ENCODE data around the gene GLIS2. TPM values are rescaled to one million over a fixed set of nuclear protein-coding genes. Genes with fewer than 3 reads are reported as not detected.

Gene GLIS2
- polyA plus RNA-seq, 4 donors = 36.0 to 75.3 (median 45.3) TPM

DNA sequence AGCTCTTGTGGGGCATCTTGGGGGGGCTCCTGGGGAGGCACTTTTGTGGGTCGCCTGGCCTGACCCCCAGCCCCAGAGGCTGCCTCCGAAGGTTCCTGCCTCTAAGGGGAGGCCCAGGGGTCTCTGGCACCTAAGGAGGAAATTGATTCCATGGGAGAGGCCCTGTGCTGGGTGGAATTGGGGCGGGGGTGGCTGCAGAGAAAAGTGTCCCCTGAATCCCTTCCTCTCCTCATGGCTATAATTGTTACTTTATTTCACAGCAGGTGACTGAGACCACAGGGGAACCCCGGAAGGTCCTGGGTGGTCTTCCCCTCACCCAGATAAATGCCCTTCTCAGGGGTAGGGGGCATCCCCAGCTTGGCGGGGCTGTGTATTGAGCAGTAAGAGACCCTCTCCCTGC, 3.1 kb downstream of the GLIS2 start:
- no peak for DNase-seq (ENCODE audit: low read depth in 4 of 4, low spot score in 3 of 4)

DNA sequence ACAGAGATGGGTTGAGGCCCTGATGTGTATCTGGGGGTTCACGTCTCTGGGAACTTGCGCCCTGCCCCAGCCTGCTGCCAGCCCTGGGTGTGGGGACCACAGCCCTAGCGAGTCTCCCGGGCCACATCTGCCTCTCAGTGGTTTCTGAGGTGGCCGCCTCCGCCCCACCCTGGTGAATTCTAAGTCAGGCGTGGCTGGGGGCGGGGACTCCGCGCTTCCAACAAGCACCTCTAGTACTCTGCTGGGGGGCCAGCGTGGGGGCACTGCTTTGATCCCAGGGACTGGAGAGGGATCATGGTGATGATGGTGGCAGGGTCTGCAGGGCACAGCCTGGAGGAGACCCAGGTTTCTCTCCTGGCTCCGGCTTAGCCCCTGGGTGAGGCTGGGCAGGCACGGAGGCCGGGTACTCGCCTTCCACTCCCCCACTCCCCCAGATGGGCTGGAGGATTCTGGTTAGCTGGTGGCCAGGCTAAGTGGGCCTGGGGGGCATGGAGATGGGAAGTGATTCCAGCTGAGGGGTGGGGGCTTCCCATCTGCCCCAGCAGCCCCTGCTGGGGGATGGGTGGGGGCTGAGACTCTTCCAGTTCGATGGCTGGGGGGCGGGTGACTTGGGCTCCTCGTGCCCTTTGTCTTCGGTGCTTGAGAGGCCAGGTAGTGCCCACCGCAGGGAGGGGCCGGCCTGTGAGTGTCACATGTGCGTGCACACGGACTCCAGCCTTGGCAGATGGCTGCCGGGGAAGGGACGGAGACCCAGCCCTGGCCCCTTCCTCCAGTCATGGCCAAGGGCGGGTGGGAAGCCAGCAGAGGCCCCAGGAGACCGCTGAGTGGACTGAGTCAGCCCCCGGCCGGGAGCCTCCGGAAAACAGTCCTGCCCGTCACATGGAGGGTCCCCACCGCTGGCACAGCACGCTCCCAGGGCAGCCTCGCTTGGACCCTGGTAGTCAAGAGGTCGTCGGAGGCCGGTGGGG, 3.9 kb downstream of the GLIS2 start:
- DNase-seq (ENCODE audit: low read depth in 4 of 4, low spot score in 3 of 4) = no peak

DNA sequence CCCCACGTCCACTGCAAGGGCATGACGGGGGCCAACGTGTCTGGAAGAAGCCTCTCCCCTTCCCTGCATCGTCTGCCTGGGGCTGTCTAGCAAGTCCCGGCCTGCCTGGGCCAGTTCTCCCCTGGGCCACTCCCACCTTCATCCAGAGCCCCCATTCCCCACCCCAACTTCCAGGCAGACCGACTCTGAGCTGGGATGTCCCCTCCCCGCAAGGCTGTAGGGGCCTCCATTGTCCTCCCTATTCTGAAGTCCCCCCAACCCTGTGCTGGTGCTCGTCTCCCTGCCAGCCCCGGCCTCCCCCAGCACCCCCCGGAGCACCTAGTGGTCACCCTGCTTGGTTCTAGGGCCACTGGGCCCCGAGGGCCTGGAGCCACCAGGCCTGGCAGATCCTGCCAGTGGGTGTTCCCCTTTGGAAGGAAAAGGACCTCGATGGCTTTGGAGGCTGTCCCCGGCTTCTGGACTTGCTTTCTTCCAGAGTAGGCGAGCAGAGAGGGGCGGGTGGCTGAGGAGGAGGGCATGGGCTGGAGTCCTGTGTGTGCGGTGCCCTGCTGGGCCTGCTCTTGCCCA, 4.8 kb downstream of the GLIS2 start:
- DNase-seq (ENCODE audit: low read depth in 4 of 4, low spot score in 3 of 4) = no peak

DNA sequence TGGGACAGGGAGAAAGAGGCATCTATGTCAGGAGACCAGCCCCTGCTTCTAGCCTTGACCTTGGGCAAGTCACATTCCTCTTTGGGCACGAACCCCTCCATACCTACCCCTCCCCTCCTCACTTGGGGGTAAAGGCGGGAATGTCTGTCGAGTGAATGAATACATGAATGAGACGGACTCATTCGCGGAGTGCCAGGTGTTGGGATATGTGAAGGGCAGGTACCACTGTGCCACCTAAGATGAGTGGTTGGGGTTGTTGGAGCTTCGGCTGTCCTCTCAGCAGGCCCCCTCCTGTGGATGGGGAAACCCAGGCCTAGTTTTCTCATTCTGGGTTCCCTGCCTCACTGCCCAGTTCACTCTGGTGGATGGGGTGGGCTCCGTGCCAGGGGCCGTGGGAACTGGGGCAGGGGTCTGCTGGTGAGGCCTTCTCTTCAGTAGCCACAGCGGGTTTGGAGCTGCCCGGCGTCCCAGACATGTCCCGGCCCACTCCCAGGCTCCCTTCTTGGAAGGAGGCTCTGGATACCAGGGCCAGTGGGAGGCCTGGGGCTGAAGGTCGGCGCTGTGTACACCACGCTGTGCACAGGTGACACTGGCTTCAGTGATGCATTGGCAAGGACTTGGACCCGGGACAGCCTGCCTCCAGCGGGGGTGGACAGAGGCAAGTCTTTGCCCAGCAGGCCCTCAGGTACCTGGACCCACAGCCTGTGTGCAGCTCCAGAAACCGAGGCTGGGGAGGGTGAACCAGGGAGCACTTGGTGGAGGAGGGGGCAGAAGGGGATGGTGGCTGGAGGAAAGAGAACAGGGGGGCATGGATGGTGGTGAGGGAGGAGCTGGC, 5.6 kb downstream of the GLIS2 start:
- no peak for DNase-seq (ENCODE audit: low read depth in 4 of 4, low spot score in 3 of 4)

DNA sequence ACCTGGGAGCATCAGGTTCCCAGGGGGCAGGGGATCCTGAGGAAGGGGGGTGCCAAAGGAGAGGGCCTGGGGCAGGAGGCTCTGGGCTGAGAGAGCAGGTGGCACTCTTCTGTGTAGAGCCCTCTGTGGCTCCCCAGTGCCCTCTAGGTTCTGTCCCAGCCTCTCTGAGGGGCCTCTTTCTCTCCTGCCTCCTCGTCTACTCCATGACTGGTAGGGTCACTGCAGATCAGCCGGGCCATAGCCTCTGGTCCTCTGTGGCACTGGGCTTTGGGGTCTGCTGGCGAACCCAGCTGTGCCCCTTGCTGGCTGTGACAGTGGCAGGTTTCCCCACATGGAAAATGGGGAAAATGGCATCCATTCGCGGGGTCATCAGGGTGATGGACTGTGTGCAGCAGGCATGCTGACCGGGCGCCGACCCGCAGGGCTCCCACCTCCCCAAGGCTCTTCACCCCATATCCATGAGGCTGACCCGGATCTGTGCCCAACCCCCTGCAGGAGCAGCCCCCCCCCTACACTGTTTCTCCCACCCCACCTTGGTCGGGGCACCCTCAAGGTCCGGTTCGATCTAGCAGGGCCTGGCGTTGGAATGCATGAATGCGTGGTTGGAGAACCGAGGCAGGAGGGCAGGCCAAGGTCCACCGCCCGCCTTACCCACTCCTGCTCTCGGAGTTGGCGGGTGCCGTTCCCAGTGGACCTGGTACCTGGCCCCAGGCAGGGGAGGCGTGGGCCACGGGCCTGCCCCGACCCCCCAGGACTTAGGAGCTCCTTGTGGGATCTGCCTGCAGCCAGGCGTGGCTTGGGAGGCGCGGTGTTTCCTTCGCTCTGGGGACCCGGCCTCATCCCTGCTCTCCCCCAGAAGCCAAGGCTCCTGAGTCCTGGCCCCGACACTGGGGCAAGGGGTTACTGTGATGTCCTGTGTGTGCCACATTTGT, 6.5 kb downstream of the GLIS2 start:
- no peak for DNase-seq (ENCODE audit: low read depth in 4 of 4, low spot score in 3 of 4)

DNA sequence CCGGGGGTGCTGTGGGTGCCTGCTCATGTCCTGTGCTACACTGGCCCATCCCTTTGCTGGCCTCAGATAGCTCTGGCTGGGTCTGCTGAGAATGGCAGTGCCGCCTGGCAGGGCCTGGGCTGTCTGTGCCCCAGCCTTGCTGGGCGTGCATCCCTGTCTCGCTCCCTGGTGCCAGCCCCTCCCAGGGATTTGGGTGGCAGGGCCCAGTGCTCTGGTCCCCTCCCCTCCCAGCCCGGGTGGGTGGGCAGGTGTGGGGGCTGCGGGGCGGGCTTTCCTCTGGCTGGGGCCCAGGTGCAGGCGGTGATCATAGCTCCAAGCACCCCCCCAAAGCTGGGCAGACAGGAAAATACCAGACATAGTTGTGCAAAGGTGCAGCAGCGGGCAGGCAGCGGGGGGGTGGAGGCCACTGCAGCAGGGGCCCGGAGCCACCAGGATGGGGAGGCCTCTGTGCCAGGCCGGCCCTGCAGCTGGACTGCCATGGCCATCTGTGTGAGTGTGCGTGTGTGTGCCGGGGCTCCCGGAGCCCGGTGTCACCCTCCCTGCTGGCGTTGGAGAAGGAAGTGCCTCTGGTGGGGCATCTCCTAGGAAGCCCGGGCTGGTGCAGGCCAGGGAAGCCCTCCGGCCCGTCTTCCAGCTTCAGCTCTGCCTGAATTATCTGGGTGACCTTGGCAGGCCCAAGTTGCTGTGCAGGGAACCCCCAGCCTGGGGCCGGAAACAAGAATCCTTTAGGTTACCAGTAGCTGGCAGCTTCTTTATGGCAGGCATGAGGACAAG, 7.4 kb downstream of the GLIS2 start:
- DNase-seq (ENCODE audit: low read depth in 4 of 4, low spot score in 3 of 4) = no peak

DNA sequence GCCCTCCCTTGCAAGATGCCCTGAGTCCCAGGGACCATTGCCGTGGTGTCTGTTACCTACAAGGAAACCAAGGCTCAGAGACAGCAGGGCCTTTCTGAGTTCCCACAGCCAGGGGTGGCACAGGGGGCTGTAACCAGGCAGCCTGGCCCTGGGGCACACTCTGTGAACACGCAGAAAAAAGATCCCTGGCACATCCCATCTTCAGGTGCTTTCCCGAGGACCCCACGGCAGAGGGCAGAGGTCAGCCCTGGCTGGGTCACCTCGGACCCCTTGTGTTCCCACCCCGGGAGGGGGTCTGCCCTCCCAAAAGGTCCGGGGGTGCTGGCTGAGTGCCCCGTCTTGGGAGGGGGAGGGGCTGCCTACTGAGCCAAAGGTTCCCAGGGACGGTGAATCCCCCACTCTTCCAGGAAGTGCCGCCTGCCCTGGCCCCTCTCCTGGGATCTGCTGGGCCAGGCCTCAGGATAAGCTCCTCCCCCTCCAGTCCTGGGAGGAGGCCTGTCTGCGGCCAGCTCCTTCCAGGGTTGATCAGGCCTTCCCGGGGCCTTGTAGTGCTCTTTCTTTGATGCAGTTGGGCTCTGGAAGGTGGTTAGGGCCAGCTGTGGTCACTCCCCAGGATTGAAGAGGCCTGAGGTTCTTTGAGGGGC, 8.1 kb downstream of the GLIS2 start:
- no peak for DNase-seq (ENCODE audit: low read depth in 4 of 4, low spot score in 3 of 4)

DNA sequence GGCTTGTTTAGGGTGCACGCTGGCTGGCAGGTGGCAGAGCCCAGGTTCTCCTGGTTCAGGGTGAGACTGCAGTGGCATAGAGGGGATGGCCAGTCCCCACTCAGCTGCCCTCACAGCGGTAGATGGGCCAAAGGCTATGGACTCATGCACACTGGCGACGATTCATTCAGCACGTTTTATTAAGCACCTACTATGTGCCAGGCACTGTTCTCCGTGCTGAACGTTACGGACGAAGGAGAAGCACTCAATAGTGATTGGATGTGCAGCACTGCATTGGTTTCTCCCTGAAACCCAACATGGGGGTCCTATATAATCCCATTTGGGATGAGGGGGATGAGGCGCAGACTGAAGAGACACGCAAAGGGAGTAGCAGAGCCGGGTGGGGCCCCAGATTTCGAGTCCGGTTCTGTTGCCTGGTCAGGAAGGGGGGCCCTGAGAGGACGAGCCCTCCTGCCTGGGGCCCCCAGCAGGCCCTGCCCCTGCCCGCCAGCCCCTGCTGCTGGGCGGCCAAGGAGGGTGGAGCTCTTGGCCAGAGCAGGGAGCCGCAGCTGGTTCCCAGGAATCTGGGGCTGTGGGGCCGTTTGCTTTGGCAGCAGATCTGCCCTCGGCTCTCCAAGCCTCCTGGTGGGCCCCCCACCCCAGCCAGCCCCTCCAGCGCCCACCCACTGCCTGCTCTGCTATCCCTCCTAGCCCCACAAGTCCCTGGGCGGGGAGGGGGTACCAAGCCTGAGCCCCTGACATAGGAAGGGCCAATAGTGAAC, 8.8 kb downstream of the GLIS2 start:
- no peak for DNase-seq (ENCODE audit: low read depth in 4 of 4, low spot score in 3 of 4)

DNA sequence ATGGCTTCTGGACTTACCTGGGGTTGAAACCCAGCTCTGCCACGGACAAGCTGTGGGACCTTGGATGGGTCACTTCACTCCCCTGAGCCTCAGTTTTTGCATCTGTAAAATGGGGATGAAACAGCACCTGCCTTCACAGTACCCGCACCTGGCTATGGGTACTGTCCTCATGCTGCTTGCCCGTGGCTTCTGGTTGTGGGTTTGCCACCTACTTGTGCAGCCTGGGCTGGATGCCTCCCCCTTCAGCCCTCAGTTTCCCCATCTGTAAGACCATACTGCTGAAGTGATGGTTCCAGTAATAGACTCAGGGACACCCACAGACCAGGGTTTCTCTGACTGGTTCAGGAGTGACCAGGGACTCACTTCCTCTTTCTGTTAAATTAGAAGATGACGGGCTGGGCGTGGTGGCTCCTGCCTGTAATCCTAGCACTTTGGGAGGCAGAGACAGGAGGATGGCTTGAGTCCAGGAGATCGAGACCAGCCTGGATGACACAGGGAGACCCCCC, 9.4 kb downstream of the GLIS2 start:
- DNase-seq (ENCODE audit: low read depth in 4 of 4, low spot score in 3 of 4) = no peak

DNA sequence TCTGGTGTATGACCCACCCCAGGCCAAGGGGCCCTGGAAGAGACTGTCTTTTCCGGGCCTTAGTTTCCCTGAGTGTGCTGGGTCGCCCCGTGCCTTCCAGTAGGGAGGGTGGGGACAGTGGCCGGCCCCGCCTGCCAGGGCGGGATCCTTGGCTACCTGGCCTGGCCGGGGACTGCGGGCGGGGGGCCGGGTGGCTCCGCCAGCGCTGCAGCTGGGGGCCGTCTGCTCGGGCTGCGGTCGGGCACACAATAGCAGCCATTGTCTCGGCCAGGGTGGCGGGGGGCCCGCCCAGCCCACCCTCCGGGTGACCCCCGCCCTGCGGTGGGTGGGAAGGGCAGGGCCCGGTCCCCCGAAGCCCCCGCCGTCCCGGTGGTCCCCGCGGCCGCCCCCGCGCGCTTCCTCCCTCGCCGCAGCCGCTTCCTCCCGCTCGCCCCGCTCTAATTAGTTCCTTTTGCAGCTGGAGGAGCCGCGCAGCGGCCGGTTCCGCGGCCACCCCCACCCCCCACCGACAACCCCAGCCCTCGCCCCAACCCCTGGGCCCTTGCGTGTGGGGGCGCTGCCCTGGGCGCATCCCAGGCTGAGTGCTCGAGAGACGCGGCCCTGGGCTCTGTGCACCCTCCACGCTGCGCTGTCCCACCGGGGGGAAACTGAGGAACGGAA, 11.6 kb downstream of the GLIS2 start:
- no peak for DNase-seq (ENCODE audit: low read depth in 4 of 4, low spot score in 3 of 4)

DNA sequence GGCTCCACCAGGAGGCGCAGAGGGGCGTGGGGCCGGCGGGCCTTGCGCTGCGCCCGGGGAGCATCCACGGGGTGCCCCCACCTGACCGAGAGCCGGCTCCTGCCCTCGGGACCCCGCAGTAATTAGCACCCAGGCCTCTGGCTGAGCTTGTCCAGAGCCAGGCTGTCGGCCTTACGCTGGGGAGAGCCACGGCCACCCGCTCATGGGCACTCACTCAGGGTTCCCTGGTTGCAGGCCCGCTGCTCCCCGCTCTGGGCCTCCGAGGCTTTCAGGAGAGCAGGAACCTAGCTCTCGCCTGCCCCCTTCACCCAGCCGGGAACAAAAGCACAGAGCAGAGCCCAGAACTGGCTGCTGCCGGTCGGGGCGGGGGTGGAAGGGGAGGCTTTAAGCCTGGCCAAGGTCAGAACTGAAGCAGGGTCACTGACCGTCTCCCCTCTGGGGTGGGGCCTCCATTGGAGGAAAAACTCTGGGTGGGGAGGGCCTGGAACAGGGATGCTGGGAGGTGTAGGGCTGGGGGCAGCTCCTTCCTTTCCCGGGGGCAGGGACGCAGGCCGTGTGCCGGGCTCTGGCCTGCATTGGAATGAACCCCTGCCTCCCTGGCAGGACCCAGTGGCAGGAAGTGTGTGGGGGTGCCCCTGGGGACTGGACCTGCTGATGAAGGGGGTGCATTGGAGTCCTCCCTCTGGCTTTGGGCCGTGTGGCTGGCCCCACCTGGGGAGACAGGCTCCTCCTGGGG, 12.3 kb downstream of the GLIS2 start:
- peak in 1 of 4 donors; percentile 64 for DNase-seq (ENCODE audit: low read depth in 4 of 4, low spot score in 3 of 4)

DNA sequence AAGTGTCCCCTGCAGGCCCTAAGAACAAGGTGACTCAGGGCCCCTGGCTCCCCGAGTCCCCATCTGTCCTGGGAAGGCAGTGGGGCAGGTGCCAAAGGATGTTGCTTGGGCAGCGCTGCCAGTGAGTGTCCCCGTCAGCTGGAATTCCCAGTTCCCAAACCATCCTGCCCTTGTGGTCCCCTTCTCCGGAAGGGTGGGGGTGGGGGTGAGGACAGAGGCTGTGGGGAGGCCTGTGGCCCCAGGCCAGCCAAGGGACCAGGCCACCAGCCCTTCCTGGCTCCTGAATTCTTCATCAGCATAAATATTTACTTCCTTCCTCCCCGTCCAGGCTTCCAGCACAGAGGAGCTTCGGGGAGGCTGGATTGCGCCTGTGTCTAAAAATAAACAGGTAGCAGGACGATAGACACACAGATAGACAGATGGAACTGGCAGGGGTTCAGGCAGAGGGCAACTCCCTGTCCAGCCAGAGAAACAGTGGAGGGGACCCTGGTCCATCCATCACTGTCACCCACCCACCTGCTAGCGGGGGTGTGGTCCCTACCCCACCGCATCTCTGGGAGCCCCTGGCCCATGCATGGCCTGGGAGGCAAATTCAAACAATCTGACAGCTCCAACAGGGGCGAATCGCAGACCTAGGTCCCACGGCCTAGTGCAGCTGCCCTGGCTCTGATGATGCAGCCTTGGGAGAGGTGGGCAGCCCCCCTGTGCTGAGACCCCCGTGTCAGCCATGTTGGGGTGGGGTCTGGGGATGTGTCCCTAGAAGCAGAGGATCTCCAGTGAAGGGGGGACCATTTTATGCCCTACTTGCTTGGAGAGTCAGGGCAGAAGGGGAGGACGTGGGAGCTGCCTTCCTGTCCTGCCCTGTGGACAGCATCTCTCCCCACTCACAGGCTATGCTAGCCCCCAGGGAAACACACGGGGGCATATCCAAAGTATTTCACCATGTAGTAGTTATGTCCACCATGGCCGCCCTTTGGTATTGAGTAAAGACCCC, 13.2 kb downstream of the GLIS2 start:
- DNase-seq (ENCODE audit: low read depth in 4 of 4, low spot score in 3 of 4) = no peak

DNA sequence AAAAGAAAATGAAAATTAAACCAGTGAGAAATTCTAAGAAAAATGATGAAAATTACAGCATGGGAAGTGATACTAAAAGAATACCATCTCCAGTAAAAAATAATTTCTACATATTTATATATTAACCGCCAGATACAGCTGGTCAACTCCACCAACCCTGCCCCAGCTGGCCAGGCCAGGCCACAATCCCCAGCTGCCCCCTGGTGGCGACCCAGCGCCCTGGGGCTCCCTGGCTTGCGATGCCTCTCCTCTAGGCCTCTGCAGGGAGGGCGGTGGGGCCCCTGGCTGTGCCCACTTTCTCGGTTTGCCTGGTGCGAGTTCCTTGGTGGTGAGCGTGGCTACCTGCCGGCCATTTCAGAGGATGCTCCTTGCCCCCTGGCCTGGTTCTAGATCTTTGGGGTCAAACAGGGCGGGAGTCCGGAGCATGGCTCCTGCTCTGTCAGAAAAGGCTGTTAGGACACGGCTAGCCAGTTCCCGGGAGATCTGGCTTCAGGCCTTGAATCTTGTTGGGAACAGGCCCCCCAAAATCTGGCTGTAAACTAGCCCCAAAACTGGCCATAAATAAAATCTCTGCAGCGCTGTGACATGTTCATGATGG, 14.5 kb downstream of the GLIS2 start:
- no peak for DNase-seq (ENCODE audit: low read depth in 4 of 4, low spot score in 3 of 4)

DNA sequence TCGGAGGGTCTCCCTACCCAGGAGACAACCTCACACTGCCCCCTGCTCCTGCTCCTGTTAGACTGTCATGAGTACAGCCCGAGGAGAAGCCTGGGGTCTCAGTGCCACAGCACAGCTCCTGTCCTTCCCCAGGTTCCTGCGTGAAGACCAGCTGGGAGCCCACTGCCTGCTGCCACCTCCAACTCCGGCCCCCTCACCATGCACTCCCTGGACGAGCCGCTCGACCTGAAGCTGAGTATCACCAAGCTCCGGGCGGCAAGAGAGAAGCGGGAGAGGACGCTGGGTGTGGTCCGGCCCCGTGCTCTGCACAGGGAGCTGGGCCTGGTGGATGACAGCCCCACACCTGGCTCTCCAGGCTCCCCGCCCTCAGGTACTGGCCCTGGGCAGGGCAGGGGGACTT, 16.2 kb downstream of the GLIS2 start:
- no peak for DNase-seq (ENCODE audit: low read depth in 4 of 4, low spot score in 3 of 4)

DNA sequence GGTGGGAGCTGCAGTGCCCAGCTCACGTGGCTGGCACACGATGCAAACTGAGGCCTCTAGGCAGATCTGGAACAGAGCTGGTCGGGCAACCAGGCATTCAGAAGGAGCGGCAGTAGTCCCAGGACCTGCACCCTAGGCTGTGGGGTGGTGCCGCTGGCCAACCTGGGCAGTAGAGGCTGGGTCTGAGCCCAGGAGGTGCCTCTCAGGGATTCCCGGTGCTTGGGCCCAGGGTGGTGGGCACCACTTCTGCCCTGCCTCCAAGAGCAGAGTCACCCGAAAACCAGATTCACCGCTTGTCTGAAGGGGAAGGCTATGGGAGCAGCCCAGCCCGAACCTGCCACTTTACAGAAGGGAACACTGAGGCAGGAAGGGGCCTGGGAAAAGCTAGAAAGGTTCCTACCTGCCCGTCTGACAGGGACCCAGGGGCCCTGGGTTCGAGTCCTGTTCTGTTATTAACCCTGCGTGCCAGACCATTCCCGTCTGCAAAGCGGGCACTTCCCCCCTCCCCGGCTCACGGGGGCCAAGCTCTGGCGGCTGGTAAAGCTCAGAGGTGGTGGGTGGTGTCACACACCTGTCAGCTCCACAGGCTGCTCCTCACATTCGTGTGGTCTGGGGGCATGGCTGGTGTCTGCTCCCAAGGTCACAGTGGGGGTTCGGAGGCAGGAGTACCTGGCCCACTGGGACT, 16.9 kb downstream of the GLIS2 start:
- DNase-seq (ENCODE audit: low read depth in 4 of 4, low spot score in 3 of 4) = no peak

All from left renal pelvis (tissue), 4 donors.